HG02943 (cell line): ENCODE measurements around the gene GALNT7.

Experiments used
- ATAC-seq: cut with Tn5 transposase; IDR thresholded peaks from one replicate; pipeline ENCODE4 v1.9.1; 2021; ENCODE audit warnings: mild to moderate bottlenecking, low read depth, moderate library complexity; ENCODE audit not compliant: unreplicated experiment

The GALNT7 gene

GRCh38 chr4:173258866-173259265 is 90.3 kb downstream of the GALNT7 start:
- no peak for ATAC-seq

GRCh38 chr4:173259310-173259709 is 90.7 kb downstream of the GALNT7 start:
- ATAC-seq = no peak

GRCh38 chr4:173261052-173261451 is 92.4 kb downstream of the GALNT7 start:
- no peak for ATAC-seq

- no peak for ATAC-seq
Observed at GRCh38 chr4:173262375-173262774, 93.8 kb downstream of the GALNT7 start.

GRCh38 chr4:173264245-173264644 is 95.6 kb downstream of the GALNT7 start:
- ATAC-seq = peak; percentile 38

DNA sequence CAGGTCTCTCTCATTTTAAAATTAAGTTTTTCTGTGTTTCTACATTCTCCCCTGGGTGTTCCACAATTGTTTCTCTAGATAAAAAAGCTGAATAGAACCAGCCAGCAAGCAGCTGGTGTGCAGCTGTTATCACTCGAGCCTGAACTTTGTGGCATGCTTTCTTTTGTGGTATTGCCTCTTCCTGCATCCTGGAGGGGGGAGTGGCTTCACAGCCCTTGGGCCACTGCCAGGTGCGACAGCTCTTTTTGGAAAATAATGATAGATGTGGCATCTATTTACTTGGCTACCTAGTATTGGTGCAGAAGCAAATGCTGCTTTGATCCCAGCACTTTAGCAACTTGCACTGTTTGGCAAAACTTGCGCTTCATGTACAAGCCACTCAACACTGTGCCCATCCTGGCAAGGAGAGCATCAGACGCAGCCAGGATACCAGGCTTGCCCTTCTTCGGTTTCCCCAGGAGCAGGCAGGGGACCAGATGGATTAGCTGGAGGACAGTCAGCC is 96.1 kb downstream of the GALNT7 start:
- ATAC-seq = peak; percentile 90

- ATAC-seq = no peak
Observed at GRCh38 chr4:173265751-173266150, 97.1 kb downstream of the GALNT7 start.

GRCh38 chr4:173267711-173268110 is 99.1 kb downstream of the GALNT7 start:
- ATAC-seq = no peak

GRCh38 chr4:173269280-173269679 is 100.7 kb downstream of the GALNT7 start:
- ATAC-seq = no peak

- ATAC-seq = no peak
Observed at GRCh38 chr4:173270312-173271027, 101.9 kb downstream of the GALNT7 start.

- no peak for ATAC-seq
Observed at GRCh38 chr4:173272314-173272713, 103.7 kb downstream of the GALNT7 start.

- ATAC-seq = no peak
Observed at GRCh38 chr4:173272996-173273395, 104.4 kb downstream of the GALNT7 start.

DNA sequence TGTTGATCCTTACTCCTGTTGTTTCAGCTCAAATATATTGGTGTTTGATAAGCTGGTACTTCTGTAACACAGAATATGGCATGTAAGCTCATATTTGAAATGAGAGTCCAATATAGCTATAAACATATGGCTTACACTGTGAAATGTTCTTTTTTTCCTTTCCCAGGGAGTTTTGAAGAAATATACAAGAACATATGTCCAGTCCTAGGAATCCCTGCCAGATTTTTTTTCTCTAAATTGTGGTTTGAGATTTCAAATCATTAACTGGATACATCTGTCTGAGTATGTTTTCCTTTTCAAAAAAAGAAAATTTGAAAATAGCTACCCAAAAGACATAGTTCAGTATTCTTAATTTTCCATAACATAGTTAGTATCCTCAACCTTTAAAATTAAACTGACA is 105.3 kb downstream of the GALNT7 start:
- ATAC-seq = no peak

- no peak for ATAC-seq
Observed at GRCh38 chr4:173274744-173275143, 106.1 kb downstream of the GALNT7 start.

DNA sequence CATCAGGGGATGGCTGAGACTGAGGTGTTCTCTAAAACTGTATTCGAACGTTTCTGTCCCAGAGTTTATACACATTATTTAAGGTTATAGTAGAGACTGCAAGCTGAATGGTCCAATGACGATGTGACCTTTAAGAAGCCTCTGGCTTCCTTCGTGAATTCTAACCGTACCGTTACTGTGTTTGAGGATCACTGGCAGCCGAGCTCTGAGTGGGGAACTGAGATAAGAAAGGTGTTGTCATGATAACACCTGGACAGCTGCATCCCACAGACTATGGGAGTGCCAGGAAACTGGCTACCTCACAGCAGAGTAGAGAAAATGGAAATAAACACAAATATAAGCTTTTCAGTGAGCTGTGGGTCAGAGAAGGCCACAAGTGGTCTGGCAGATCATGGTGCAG is 106.5 kb downstream of the GALNT7 start:
- ATAC-seq = no peak

DNA sequence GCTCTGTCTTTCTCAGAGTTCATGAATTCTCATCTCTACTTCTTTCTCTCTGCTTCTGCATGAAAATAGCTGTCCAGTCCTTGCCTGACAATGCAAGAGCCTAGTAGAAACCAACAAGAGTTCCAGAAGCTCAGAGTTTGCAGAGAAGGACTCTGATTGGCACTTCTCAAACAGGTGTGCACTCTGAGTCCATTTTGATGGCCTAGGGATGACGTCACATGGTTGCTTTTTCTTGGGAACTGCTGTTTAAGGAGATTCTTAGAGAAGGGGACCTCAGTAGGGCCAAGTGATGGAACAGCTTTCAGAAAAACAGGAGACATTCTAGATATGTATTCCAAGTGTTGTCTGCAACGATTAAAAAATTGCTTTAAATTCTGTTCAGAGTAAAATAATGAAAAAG is 108.7 kb downstream of the GALNT7 start:
- ATAC-seq = no peak

- ATAC-seq = no peak
Observed at GRCh38 chr4:173280998-173281397, 112.4 kb downstream of the GALNT7 start.

- no peak for ATAC-seq
Observed at GRCh38 chr4:173281406-173282255, 113.0 kb downstream of the GALNT7 start.

- no peak for ATAC-seq
Observed at GRCh38 chr4:173282256-173282562, 113.6 kb downstream of the GALNT7 start.

DNA sequence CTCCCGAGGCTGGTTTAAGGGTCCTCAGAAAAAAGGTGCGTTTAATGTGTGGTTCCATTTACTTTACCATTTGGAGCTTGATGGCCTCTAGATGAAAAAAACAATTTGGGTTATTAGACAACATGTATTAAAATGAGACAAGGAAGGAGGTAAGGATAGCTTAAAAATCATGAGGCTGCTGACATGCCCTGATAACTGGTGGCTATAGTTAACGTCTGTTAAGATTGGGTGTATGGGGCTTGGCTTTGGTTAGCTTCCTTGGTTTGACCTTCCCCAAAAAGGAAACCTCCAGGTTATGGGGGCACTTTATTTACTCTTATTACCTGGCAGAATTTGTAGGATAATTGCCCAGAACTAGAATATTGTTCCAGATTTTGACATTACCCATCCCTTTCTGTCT is 114.0 kb downstream of the GALNT7 start:
- no peak for ATAC-seq

DNA sequence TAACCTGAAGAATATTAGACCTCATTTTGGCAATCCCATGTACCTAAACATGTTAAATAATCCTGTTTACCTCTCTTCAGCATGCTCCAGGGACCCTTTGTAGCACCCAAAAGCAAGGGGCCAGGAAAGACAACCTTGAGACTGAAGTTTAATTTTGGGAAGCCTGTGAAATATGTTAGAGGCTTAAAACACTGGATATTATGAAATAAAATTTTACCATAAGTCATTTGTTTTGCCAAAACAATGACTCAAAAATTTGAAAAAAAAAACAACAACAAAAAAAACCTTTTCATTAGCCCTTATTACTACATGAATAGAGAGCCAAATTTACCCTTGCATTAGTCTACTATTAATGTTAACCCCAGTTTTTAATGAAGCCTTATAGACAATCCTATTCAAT is 115.9 kb downstream of the GALNT7 start:
- ATAC-seq = no peak

DNA sequence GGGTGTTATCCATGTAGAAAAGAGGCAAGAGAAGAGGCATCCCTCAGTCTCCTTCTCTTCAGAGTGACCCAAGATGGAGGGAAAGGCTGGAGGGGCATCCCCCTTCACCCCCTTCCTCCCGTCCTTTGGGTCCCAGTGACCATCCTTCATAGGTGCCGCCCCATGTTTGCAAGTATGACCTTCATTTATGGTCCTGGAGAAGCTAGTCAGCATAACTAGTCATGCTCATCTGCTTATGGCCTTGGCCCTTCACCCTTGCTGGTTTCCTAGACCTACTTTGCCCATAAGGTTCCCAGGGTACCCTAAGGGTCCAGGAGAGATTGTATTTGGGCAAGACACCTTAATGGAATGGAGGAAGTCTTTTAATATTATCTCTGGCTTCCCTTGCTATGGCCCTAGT is 118.9 kb downstream of the GALNT7 start:
- ATAC-seq = no peak
